Heart right ventricle (tissue), 16 donors: ENCODE results near the gene C19orf25. TPM values are rescaled to one million over a fixed set of nuclear protein-coding genes. Genes with fewer than 3 reads are reported as not detected.
A peak's percentile ranks its signal among the peaks of the same experiment; 100 is the strongest.

Experiments used
- ATAC-seq, 8 donors: fragments of 200-7000 bp; cut with Tn5 transposase; one replicate each; pipeline ENCODE4 v1.9.1; 2020; ENCODE audit warnings: mild to moderate bottlenecking in 8 of 8, moderate library complexity in 8 of 8, moderate number of reproducible peaks in 1 of 8
- DNase-seq, 2 donors: peaks; one replicate each; pipeline ENCODE4 v3.0.0-alpha.2; 2020
- H3K27ac ChIP-seq, 10 donors: fragments of 200-600 bp; sonication (generic) in 2 of 10; one replicate each; pipeline versions ENCODE4 v1.5.0 to v1.8.0; 2020 to 2022; ENCODE audit warnings: mild to moderate bottlenecking in 3 of 10
- H3K27me3 ChIP-seq, 7 donors: fragments of 200-600 bp; one replicate each; pipeline ENCODE4 v1.8.0; 2021 to 2022; ENCODE audit warnings: mild to moderate bottlenecking in 2 of 7
- H3K36me3 ChIP-seq, 9 donors: fragments of 200-600 bp; sonication (generic) in 1 of 9; one replicate each; pipeline versions ENCODE4 v1.5.0 to v1.8.0; 2020 to 2022; ENCODE audit warnings: mild to moderate bottlenecking in 2 of 9
- H3K4me1 ChIP-seq, 9 donors: fragments of 200-600 bp; sonication (generic) in 1 of 9; one replicate each; pipeline versions ENCODE4 v1.5.0 to v1.8.0; 2020 to 2022; ENCODE audit warnings: mild to moderate bottlenecking in 4 of 9
- H3K4me3 ChIP-seq, 10 donors: fragments of 200-600 bp; sonication (generic) in 2 of 10; one replicate each; pipeline versions ENCODE4 v1.5.0 to v1.8.0; 2020 to 2022; ENCODE audit warnings: mild to moderate bottlenecking in 7 of 10, moderate library complexity in 2 of 10
- H3K9me3 ChIP-seq, 11 donors: fragments of 200-600 bp in 10 of 11; sonication (generic) in 2 of 11; one replicate each; pipeline versions ENCODE4 v1.5.0 to v1.8.0; 2013 to 2022; ENCODE audit warnings: mild to moderate bottlenecking in 2 of 11, control low read depth in 1 of 11, moderate library complexity in 1 of 11
- CTCF ChIP-seq, 9 donors: fragments of 200-600 bp; sonication (generic) in 2 of 9; IDR thresholded peaks; one replicate each; pipeline versions ENCODE4 v1.5.0 to v1.8.0; 2021 to 2022; ENCODE audit warnings: antibody characterized with exemption in 9 of 9, mild to moderate bottlenecking in 5 of 9, moderate library complexity in 1 of 9
- WGBS, 2 donors: extraction: QIAGEN DNeasy Blood & Tissue Kit; methylation state at CpG; one replicate each; pipeline ENCODE4 v1.1.7; 2013; ENCODE audit warnings: inconsistent platforms in 1 of 2; 5-methylcytosine and 5-hydroxymethylcytosine counted together
- intact Hi-C, 10 donors: fragments of 100-400 bp; cut with DNase I; formaldehyde crosslinking; loops; one replicate each; pipeline versions ENCODE4 v1.11.1 to v1.14.2; 2022
- polyA plus RNA-seq, 2 donors: library from polyadenylated mRNA; stranded (reverse); fragments of 200-250 nt; gene quantifications; one replicate each; pipeline ENCODE4 v1.2.3, GENCODE V29; 2013
- total RNA-seq, 10 donors: library from RNA; stranded (reverse); fragmentation: NEBNext Ultra II Directional in 3 of 10; extraction: Animal tissue kit (Norgen Biotek cat#: 25700) in 3 of 10; gene quantifications; one replicate each; pipeline versions ENCODE4 v1.2.1 to v1.2.4, GENCODE V29; 2021 to 2023
- donor health status: Arrhythmogenic right ventricular cardiomyopathy.
- donor health status: ischemic (EF 13 %, LVEDD 7.1; RV severe dilation, severe dysfunction).
- donor health status: healthy with polysubstance abuse.
- donor health status: DM: no; HTN: yes; CAD: no.
- donor health status: DM: no; HTN: no; CAD: no.
- donor health status: ischemic (EF 25% LVEDD 6.9; RV normal size, moderate dysfunction).
- donor health status: ischemic (EF 25% LVEDD 5.7; RV mildly dilated, moderate dysfunction).
- donor health status: healthy.
- donor health status: DM: yes; HTN: yes; CAD: no.
- donor health status: Ischemic cardiomyopathy.
- donor health status: ischemic (EF 35%, LVEDD 5.7; RV mildly dilated, moderate dysfunction).
- donor health status: nonischemic (EF 11% LVEDD 7.7; RV severe dilation, severe dysfunction).
- donor health status: DM: yes; HTN: yes; CAD: no.
- donor health status: PGD.
- donor health status: ischemic (EF 29% LVEDD 5.4; RV normal size, mild dysfunction).
- donor health status: nonischemic (EF 23%, LVEDD 6.1; RV moderate dilation, normal function).

C19orf25 gene
- total and polyA plus RNA-seq, 12 donors: 12.7 to 29.8 (median 15.4) TPM

DNA sequence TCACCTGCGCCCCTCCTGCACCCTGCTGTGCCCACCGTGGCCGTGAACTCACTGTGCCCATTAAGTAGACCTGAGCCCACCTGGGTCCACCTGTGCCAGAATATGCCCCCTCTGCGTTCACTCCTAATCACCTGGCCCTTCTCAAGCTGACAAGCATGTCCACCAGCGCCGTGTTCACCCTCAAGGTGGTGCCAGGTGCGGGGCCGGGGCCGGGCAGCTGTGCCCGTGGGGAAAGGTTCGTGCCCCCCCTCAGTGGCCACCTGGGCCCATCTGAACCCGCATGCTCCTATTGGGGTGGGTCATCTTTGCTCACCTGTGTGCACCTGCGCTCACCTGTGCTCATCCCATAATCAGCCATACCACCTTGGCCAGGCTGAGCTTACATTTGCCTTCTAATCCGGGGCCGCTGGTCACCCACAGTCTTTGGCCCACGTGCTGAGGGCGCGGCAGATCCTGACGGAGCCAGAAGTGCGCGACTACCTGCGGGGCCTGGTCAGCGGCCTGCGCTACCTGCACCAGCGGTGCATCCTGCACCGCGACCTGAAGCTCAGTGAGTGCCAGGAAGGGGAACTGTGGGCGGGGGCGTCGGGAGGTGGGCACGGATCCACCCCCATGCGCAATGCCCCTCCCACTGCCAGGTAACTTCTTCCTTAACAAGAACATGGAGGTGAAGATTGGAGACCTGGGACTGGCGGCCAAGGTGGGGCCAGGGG, 47.2 kb upstream of the C19orf25 start:
- Histone ChIP-seq H3K4me1 (peaks cover 0 to 9% (median 4%) of the 10 kb centered on the region in 9 donors), H3K36me3 (no peaks in the 10 kb centered on the region), H3K9me3 (no peaks in the 10 kb centered on the region), H3K27me3 (peaks cover 26 to 71% (median 61%) of the 10 kb centered on the region in 7 donors), H3K27ac (no peak overlapping the region), H3K4me3 (no peak overlapping the region)
- 80% methylated on average over 33 of the region's 33 CpGs for WGBS, 2 donors
- no peak for DNase-seq
- TF ChIP-seq CTCF (IDR thresholded peaks at IDR 0.05): no peak
- intact Hi-C loops: loop anchor here in 1 of 10 donors (10.0 kb wide), 1 partner anchor 211 kb away; no protein-coding TSS in a partner anchor
- ATAC-seq: no peak

DNA sequence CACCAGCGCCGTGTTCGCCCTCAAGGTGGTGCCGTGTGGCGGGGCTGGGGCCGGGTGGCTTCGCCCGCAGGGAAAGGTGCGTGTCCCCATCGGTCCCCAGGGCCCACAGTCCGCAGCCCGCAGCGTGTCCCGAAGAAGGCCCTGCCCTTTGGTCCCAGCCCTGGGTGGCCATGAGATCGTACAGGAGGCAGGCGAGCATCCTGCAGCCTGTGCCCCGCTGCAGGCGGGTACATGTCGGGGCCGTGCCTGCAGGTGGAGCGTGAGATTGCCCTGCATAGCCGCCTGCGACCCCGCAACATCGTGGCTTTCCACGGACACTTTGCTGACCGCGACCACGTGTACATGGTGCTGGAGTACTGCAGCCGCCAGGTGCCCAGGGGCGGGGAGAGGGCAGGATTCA, 46.3 kb upstream of the C19orf25 start:
- Histone ChIP-seq H3K4me1 (peaks cover 0 to 11% (median 4%) of the 10 kb centered on the region in 9 donors), H3K9me3 (no peaks in the 10 kb centered on the region), H3K27me3 (peaks cover 26 to 70% (median 58%) of the 10 kb centered on the region in 7 donors), H3K4me3 (no peak overlapping the region), H3K36me3 (no peaks in the 10 kb centered on the region), H3K27ac (no peak overlapping the region)
- intact Hi-C loops: loop anchor here in 1 of 10 donors (10.0 kb wide), 1 partner anchor 211 kb away; no protein-coding TSS in a partner anchor
- DNase-seq (no peak), ATAC-seq (no peak)
- 64% methylated on average over 31 of the region's 31 CpGs for WGBS, 2 donors
- TF ChIP-seq CTCF (IDR thresholded peaks at IDR 0.05): no peak

GRCh38 chr19:1524972-1525325, 45.9 kb upstream of the C19orf25 start:
- Histone ChIP-seq H3K4me3 (no peak overlapping the region), H3K27me3 (peaks cover 26 to 66% (median 58%) of the 10 kb centered on the region in 7 donors), H3K9me3 (no peaks in the 10 kb centered on the region), H3K4me1 (peaks cover 0 to 11% (median 4%) of the 10 kb centered on the region in 9 donors), H3K27ac (no peak overlapping the region), H3K36me3 (no peaks in the 10 kb centered on the region)
- TF ChIP-seq CTCF (IDR thresholded peaks at IDR 0.05): no peak
- ATAC-seq (no peak), DNase-seq (no peak)
- WGBS, 2 donors: 64 to 70% methylated on average over 17 of the region's 17 CpGs
- intact Hi-C loops: loop anchor here in 1 of 10 donors (10.0 kb wide), 1 partner anchor 210 kb away; no protein-coding TSS in a partner anchor

DNA sequence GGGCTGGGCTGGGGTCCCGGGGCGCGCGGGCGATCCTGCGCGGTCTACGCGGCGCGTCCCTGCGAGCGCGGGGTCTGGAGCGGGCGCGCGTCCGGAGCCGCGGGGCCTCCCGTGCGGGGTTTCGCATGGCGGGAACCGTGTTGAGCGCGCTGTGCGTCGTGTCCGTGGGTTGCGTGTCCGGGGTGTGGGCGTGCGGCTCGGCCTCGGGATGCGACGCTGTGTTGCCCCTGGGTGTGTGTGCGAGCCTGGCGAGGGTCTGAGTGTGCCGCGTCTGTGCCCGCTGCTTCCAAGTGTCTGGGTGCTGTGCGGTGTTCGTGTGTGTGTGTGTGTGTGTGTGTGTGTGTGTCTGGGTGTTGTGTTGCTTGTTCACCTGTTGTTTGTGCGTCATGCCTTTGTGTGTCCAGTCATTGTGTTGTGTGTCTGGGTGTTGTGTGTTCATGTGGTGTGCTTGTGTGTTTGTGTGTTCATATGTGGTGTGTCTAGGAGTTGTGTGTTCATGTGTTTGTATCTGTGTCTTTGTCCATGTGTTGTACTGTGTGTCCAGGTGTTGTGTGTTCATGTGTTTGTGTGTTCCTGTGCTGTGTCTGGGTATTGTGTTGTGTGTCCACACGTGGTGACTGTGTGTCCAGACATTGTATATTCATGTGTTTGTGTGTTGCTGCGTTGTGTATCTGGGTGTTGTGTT, 45.4 kb upstream of the C19orf25 start:
- no peak for TF ChIP-seq CTCF (IDR thresholded peaks at IDR 0.05)
- intact Hi-C loops: loop anchor here in 1 of 10 donors (10.0 kb wide), 1 partner anchor 210 kb away; no protein-coding TSS in a partner anchor
- H3K4me1 ChIP-seq: peaks cover 0 to 11% (median 4%) of the 10 kb centered on the region in 9 donors
- H3K4me3 ChIP-seq: peak overlapping the region in 4 of 10 donors; percentile 5 to 26 (median 10)
- 12 to 13% methylated on average over 31 to 49 of the region's 49 CpGs for WGBS, 2 donors
- no peak for ATAC-seq
- no peaks in the 10 kb centered on the region for H3K9me3 ChIP-seq
- no peaks in the 10 kb centered on the region for H3K36me3 ChIP-seq
- H3K27me3 ChIP-seq: peaks cover 26 to 62% (median 57%) of the 10 kb centered on the region in 7 donors
- H3K27ac ChIP-seq: no peak overlapping the region
- DNase-seq: no peak
